ENCODE measurements around the gene GUCY1B1. TPM values are rescaled to one million over a fixed set of nuclear protein-coding genes. Genes with fewer than 3 reads are reported as not detected.

The GUCY1B1 gene
- total RNA-seq, 1 donor from 2014 or later: 2.1 TPM

DNA sequence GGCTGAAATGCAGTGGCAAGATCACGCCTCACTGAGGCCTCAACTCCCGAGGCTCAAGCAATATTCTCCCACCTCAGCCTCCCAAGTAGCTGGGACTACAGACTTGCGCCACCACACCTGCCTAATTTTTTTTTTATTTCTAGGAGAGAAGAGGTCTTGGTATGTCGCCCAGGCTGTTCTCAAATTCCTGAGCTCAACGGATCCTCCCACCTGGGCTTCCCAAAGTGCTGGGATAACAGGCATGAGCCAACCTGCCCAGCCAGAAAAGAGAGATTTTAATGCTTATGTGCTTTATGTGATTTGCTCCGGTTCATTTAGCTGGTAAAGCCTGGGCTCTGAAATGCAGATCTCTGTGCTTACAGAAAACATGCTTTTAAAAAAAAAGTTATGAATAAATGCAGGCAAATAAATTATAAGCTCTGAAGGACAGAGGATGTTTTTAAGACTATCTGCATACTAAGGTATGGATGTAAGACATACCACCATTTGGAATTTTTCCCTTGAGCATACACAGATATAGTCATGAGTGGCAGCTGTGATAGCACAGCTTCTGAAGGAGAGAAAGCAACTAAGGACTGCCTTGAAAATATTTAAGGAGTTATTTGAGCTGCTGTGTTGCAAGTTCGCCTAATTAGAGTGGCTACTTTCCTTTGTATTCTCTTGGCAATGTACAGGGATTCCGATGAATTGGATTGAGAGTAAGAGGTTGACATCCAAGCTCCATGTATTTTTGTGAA is 13.8 kb downstream of the GUCY1B1 start:
- no peak overlapping the region for H3K4me3 ChIP-seq (ENCODE audit: low read depth, low read length)
- no peaks in the 10 kb centered on the region for H3K36me3 ChIP-seq (ENCODE audit: control insufficient read depth, insufficient read depth, low read length)
- no peak for FAIRE-seq
- DNase-seq (ENCODE audit: low read depth): peak; percentile 51
- no peaks in the 10 kb centered on the region for H3K27me3 ChIP-seq (ENCODE audit: control insufficient read depth, insufficient read depth, low read length)
- TF ChIP-seq CTCF (IDR thresholded peaks at IDR 0.05; ENCODE audit: insufficient read depth, low read length, severe bottlenecking): no peak

GRCh38 chr4:155773196-155773800 is 14.5 kb downstream of the GUCY1B1 start:
- FAIRE-seq (no peak), DNase-seq (ENCODE audit: low read depth) (peak; percentile 11)
- no peak for TF ChIP-seq CTCF (IDR thresholded peaks at IDR 0.05; ENCODE audit: insufficient read depth, low read length, severe bottlenecking)

GRCh38 chr4:155774033-155774432 is 15.2 kb downstream of the GUCY1B1 start:
- H3K27me3 ChIP-seq (ENCODE audit: control insufficient read depth, insufficient read depth, low read length): no peaks in the 10 kb centered on the region
- H3K4me3 ChIP-seq (ENCODE audit: low read depth, low read length): no peak overlapping the region
- TF ChIP-seq CTCF (IDR thresholded peaks at IDR 0.05; ENCODE audit: insufficient read depth, low read length, severe bottlenecking): no peak
- FAIRE-seq (no peak), DNase-seq (ENCODE audit: low read depth) (no peak)
- no peaks in the 10 kb centered on the region for H3K36me3 ChIP-seq (ENCODE audit: control insufficient read depth, insufficient read depth, low read length)

More at GRCh38 chr4:155773196-155773800, 14.5 kb downstream of the GUCY1B1 start:
- no peak overlapping the region for H3K4me3 ChIP-seq (ENCODE audit: low read depth, low read length)
- H3K27me3 ChIP-seq (ENCODE audit: control insufficient read depth, insufficient read depth, low read length): no peaks in the 10 kb centered on the region
- H3K36me3 ChIP-seq (ENCODE audit: control insufficient read depth, insufficient read depth, low read length): no peaks in the 10 kb centered on the region

DNA sequence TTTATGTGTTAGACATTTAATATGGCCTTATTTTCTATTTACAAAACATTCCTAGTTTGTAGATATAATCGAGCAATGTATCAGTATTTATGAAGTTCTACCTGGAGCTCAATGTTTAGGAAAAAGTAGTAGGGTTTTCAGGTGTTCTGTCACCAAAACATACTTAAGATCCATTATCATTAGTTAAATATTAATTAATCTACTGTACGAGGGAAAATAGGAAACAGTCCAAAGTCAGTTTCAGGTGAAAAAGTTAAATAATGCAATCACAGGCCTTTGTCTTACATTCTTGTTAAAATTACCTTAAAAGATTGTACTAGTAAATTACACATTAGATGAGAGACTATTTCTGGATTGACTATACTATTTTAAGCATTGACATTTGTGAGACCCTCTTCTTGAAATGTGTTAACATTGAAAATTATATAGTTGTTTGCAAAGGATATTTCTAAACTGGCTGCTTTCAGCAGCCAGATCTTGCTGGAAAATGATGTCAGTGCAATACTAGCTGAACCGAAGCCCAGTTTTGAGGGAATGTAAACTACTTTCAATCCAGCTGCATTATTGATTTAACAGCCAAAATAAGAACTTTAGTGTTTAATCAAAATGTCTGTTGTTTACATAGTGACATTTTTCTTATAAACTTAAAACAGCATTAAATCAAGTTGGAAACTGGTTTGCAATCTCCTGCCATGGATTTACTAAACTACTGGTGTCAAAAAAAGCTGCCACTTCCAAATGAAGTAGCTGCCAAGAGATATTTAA is 19.3 kb downstream of the GUCY1B1 start:
- no peak for FAIRE-seq
- no peak for TF ChIP-seq CTCF (IDR thresholded peaks at IDR 0.05; ENCODE audit: insufficient read depth, low read length, severe bottlenecking)
- Histone ChIP-seq H3K36me3 (ENCODE audit: control insufficient read depth, insufficient read depth, low read length) (no peaks in the 10 kb centered on the region), H3K4me3 (ENCODE audit: low read depth, low read length) (no peak overlapping the region), H3K27me3 (ENCODE audit: control insufficient read depth, insufficient read depth, low read length) (no peaks in the 10 kb centered on the region)
- DNase-seq (ENCODE audit: low read depth): no peak

GRCh38 chr4:155780775-155781174 is 22.0 kb downstream of the GUCY1B1 start:
- no peak for TF ChIP-seq CTCF (IDR thresholded peaks at IDR 0.05; ENCODE audit: insufficient read depth, low read length, severe bottlenecking)
- FAIRE-seq (no peak), DNase-seq (ENCODE audit: low read depth) (peak; percentile 60)
- no peaks in the 10 kb centered on the region for H3K36me3 ChIP-seq (ENCODE audit: control insufficient read depth, insufficient read depth, low read length)
- H3K4me3 ChIP-seq (ENCODE audit: low read depth, low read length): no peak overlapping the region
- H3K27me3 ChIP-seq (ENCODE audit: control insufficient read depth, insufficient read depth, low read length): no peaks in the 10 kb centered on the region
